Naive B cell (primary cell): ENCODE results near the gene NPHP4. TPM values are rescaled to one million over a fixed set of nuclear protein-coding genes. Genes with fewer than 3 reads are reported as not detected.
"Not testable (repeated sequence)": the region's sequence is repeated elsewhere in the genome, so short reads cannot be mapped to it uniquely, and the experiment has no call there.

Experiments
- ATAC-seq, 2 donors: fragments of 150-1000 bp; cut with Tn5 transposase; 2 replicates each; pipeline ENCODE4 v1.10.0; 2021; ENCODE audit warnings: low read depth in 2 of 2, mild to moderate bottlenecking in 2 of 2, moderate library complexity in 2 of 2
- DNase-seq: peaks from one replicate; pipeline ENCODE4 v3.0.0; 2022
- H3K27ac Mint-ChIP-seq, 6 donors: one replicate each; pipeline ENCODE4 v1.8.0; 2020 to 2022; ENCODE audit warnings: mild to moderate bottlenecking in 6 of 6, mixed read lengths in 6 of 6, moderate library complexity in 5 of 6, inconsistent platforms in 2 of 6
- H3K27me3 Mint-ChIP-seq, 3 donors: one replicate each; pipeline ENCODE4 v1.8.0; 2021 to 2022; ENCODE audit warnings: mixed read lengths in 3 of 3, mild to moderate bottlenecking in 1 of 3
- H3K36me3 Mint-ChIP-seq, 2 donors: one replicate each; pipeline ENCODE4 v1.8.0; 2020 to 2022; ENCODE audit warnings: mixed read lengths in 2 of 2, inconsistent platforms in 1 of 2, mild to moderate bottlenecking in 1 of 2
- H3K4me1 Mint-ChIP-seq, 3 donors: one replicate each; pipeline ENCODE4 v1.8.0; 2020 to 2022; ENCODE audit warnings: mixed read lengths in 3 of 3, inconsistent platforms in 1 of 3, mild to moderate bottlenecking in 1 of 3, moderate library complexity in 1 of 3
- H3K4me3 Mint-ChIP-seq, 8 donors: one replicate each; pipeline ENCODE4 v1.8.0; 2020 to 2022; ENCODE audit warnings: mild to moderate bottlenecking in 8 of 8, mixed read lengths in 8 of 8, moderate library complexity in 8 of 8, inconsistent platforms in 2 of 8
- H3K9me3 Mint-ChIP-seq, 7 donors: one replicate each; pipeline ENCODE4 v1.8.0; 2020 to 2022; ENCODE audit warnings: mixed read lengths in 7 of 7, mild to moderate bottlenecking in 5 of 7, inconsistent platforms in 2 of 7, moderate library complexity in 1 of 7
- polyA plus RNA-seq, 6 donors: library from polyadenylated mRNA; unstranded; fragments of 300-500 nt; fragmentation: Illumina TruSeq; gene quantifications; one replicate each; pipeline ENCODE4 v1.2.3, GENCODE V29; 2021; ENCODE audit warnings: low read depth in 6 of 6

Gene NPHP4
- polyA plus RNA-seq, 6 donors from 2014 or later: 0.51 to 1.1 (median 0.68) TPM; not detected in 1

DNA sequence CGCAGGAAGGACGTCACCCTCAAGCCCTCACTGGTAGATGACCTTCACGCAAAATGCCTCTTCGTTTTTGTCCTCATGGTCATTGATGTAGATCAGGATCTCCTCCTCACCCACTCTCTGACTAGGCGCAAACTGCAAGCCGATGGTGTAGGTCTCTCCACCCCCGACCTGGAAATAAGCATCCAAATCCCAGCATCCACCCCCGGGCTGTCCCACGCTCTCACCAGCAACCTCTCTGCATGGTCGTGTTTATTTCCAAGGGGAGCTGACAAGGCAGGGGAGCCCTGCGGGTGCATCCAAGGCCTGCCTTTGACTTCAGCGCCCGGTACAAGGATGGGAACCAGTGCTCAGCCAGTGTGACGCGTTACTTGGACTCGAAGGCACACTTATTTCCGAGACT is 129.0 kb downstream of the NPHP4 start:
- ATAC-seq: no peak
- no peaks in the 10 kb centered on the region for H3K9me3 Mint-ChIP-seq
- H3K4me1 Mint-ChIP-seq: no peaks in the 10 kb centered on the region
- no peak overlapping the region for H3K27ac Mint-ChIP-seq
- peaks cover 0 to 7% of the 10 kb centered on the region in 2 donors for H3K36me3 Mint-ChIP-seq
- no peak for DNase-seq
- no peaks in the 10 kb centered on the region for H3K27me3 Mint-ChIP-seq
- H3K4me3 Mint-ChIP-seq: no peak overlapping the region

DNA sequence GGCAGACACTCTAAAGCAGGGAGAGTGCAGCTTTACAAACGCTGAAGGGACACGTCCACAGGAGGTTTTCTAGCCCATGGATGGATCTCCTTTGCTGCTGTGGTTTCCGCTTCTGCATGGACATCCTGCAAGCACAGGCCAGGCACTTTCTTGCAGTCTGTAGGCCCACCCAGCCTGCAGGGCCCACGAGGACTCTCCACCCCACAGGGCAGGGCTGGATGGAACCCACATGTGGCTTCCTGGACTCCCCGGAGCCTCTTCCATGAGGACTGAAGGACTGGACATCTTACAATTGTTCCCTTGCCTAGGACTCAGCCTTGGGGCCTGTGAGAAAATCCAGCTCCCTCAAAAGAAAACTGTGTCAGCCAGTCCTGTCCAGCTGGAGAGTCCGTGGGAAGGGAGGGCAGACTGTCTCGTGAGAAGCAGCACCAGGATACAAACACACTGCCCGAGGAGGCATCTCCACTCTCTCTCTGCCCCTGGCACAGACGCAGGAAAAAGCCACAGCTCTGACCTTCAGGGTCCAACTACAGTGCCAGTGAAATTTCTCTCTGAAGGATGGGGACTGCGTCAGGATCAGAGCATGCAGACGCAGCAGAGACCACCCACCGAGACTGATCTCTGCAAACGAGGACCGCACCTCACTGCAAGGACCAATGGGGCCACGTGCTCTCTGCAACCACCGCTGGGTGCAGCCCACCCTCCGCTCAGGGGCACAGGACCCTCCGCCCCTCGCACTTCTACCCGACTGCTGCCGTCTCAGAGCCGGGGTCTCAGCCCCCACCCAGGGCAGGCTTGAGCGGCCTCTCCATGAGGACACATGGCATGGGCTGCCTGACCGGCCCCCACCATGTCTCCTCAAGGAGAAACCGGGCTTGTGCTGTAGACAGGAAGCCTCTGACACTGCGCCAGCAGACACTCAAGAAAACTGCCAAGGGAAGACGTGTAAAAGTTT is 130.1 kb downstream of the NPHP4 start:
- Mint-ChIP-seq H3K27me3 (no peaks in the 10 kb centered on the region), H3K9me3 (no peaks in the 10 kb centered on the region), H3K4me3 (peak overlapping the region in 1 of 8 donors; percentile 15), H3K27ac (peak overlapping the region in 2 of 6 donors; percentile 62 to 84), H3K4me1 (no peaks in the 10 kb centered on the region), H3K36me3 (peaks cover 0 to 7% of the 10 kb centered on the region in 2 donors)
- DNase-seq (no peak), ATAC-seq (no peak)

DNA sequence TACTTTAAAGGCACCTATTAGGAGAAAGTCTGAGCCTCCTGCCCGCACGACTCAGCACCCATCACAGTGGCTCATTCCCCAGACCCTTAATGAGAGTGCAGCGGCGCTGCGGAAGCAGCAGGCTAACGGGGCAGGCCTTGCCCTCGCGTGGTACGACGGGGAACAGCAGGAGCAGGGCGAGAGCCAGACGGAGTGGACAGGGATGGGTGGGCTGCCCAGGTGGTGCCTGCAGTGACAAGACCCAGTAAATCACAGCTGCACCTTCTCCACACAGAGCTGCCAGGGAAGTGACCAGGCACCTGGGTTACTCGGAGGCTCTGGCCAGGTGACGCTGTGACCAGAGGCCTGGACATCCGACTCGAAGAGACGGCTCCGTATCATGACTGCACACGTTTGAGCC is 131.9 kb downstream of the NPHP4 start:
- Mint-ChIP-seq H3K27me3 (no peaks in the 10 kb centered on the region), H3K36me3 (peaks cover 0 to 7% of the 10 kb centered on the region in 2 donors), H3K9me3 (no peaks in the 10 kb centered on the region), H3K27ac (no peak overlapping the region), H3K4me1 (no peaks in the 10 kb centered on the region), H3K4me3 (no peak overlapping the region)
- no peak for ATAC-seq
- no peak for DNase-seq

DNA sequence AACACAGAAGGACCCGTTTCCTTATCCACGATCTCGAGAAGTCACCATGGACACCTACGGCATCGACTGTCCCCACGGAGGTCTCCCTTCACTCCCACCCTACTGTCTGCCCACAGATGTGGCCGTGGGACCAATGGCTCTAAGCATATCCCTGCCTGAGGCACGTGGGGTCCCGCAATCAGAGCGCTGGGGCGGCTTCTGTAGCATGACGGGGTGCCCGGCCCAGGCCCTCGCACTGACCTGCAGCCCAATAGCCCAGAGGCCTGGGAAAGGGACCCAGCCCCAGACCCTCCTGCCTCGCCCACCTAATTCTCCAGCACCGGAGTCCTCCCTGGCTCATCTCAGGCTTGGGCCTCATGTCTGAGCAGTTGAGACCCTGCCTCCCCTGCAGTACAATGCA is 132.5 kb downstream of the NPHP4 start:
- ATAC-seq (no peak), DNase-seq (no peak)
- H3K27me3 Mint-ChIP-seq: no peaks in the 10 kb centered on the region
- H3K4me1 Mint-ChIP-seq: no peaks in the 10 kb centered on the region
- no peaks in the 10 kb centered on the region for H3K9me3 Mint-ChIP-seq
- H3K4me3 Mint-ChIP-seq: no peak overlapping the region
- H3K27ac Mint-ChIP-seq: no peak overlapping the region
- peaks cover 0 to 7% of the 10 kb centered on the region in 2 donors for H3K36me3 Mint-ChIP-seq

DNA sequence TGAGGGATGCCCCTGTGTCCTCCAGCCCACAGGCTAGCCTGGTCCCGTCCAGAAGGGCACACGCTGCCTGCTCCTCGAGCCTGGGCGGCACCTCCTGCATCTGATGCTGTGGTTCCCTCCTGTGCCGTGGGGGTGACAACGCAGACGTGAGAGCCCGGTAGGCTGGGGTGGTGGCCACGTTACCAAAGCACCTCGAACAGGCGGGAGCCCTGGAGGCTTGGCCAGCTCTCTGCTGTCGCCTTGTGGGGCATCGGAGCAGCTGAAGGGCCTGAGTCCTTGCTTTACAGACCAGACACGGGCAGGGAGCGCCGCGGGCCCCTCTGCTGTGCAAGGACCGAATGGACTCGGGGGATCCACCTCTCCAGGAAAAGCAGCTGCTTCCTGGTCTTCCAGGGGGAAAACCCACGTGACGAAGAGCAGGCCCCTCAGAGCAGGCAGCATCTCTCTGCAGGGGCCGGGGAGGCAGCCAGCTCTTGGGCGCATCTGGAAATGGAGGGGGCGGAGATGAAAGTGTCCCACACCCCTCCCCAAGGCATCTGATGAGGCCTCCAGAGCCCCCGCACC is 133.3 kb downstream of the NPHP4 start:
- DNase-seq: no peak
- ATAC-seq: no peak
- Mint-ChIP-seq H3K36me3 (peaks cover 0 to 7% of the 10 kb centered on the region in 2 donors), H3K27me3 (no peaks in the 10 kb centered on the region), H3K27ac (no peak overlapping the region), H3K4me3 (no peak overlapping the region), H3K9me3 (no peaks in the 10 kb centered on the region), H3K4me1 (no peaks in the 10 kb centered on the region)

DNA sequence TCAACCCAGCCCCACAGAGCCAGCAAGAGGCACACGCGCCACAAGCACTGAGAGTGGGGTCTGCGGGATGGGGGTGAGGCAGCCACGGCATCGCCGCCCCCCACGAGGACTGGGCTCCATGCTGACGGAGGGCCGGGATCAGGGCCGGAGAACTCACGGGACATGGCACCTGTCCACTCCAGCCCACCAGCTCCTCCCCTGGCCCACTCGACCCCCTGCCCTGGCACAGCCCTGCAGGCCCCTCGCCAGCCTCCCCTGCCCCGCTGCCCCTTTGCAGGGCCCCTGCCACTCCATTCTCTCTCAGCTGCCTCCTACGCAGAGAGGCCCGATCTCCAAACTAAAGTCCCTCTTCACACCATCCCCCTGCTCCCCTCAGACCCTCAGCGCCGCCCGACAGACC is 134.0 kb downstream of the NPHP4 start:
- Mint-ChIP-seq H3K27ac (no peak overlapping the region), H3K9me3 (no peaks in the 10 kb centered on the region), H3K4me3 (no peak overlapping the region), H3K27me3 (no peaks in the 10 kb centered on the region), H3K4me1 (no peaks in the 10 kb centered on the region), H3K36me3 (peaks cover 0 to 7% of the 10 kb centered on the region in 2 donors)
- DNase-seq: no peak
- no peak for ATAC-seq

DNA sequence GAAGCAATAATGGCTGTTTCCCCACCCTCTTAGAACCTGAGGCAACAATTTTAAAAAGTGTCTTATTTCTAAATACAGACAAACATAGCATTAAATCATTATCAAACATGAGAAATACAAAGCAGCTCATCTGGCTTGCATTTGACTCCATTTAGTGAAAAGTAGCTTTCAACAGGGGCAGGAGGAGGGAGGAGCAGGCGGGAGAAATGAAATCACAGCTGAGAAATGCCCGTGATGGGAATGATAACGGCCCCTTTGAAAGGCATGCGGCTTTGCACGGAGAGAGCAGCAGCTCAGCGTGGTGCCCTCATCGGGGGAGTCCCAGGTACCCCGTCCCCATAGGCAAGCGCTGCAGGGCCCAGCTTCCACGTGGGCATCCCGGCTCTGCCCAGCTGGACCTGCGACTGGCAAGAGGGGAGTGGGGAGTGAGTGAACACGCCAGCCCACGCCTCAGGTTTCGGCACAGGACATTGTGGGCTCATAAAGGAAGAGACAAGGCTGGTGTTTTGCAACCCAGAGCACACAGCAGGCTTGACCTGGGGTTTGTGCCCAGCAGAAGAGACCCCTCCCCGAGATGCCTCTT is 134.6 kb downstream of the NPHP4 start:
- H3K27ac Mint-ChIP-seq: peak overlapping the region in 2 of 6 donors; percentile 41 to 72
- peaks cover 0 to 4% of the 10 kb centered on the region in 2 donors for H3K36me3 Mint-ChIP-seq
- H3K4me1 Mint-ChIP-seq: no peaks in the 10 kb centered on the region
- DNase-seq (no peak), ATAC-seq (no peak)
- no peaks in the 10 kb centered on the region for H3K9me3 Mint-ChIP-seq
- peaks cover 0 to 4% (median 0%) of the 10 kb centered on the region in 3 donors for H3K27me3 Mint-ChIP-seq
- no peak overlapping the region for H3K4me3 Mint-ChIP-seq

DNA sequence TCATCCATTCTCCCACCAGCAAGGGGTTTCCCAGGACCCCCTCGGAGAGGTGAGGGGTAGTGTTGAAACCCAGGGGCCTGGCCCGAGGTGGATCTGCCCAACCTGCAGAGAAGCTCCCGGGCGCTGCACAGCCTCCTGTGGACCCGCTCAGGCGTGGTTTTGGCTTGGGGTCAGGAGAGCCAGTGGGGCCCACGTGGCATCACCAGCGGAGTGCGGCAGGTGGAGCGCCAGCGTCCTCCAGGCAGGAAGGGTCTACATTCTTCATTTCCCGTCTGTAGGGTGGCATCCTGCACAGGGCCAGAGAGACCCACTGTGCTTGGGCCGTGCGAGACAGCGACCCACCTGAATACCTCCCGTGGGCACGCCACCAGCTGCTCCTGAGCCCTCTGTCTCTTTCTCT is 135.2 kb downstream of the NPHP4 start:
- ATAC-seq (no peak), DNase-seq (no peak)
- Mint-ChIP-seq H3K4me3 (no peak overlapping the region), H3K36me3 (no peaks in the 10 kb centered on the region), H3K9me3 (peaks cover 0 to 2% (median 0%) of the 10 kb centered on the region in 7 donors), H3K4me1 (no peaks in the 10 kb centered on the region), H3K27ac (no peak overlapping the region), H3K27me3 (peaks cover 0 to 5% (median 2%) of the 10 kb centered on the region in 3 donors)

DNA sequence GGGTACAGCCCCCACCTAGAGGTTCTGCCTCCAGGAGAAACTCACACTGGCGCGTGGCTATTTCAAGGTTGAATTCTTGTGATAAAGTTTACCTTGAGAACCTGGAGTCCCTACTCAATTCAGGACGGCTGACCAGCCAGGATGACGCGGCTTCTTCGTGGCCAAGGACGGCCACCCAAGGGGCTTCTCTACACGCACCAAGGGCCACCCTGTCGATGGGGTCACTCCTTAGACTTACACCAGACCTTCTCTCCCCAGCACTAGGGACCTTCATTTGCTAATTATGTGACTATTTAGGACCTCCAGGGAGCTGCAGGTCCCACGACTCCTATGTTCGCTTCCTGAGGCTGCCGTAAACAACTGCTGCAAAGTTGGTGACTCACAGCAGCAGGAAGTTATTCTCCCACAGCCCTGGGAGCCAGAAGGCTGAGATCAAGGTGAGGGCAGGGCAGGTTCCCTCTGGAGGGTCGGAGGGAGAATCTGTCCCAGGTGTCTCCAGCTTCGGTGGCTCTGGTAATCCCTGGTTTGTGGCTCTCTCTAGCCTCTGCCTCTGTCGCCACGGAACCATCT is 135.9 kb downstream of the NPHP4 start:
- Mint-ChIP-seq H3K4me1 (no peaks in the 10 kb centered on the region), H3K27ac (peak overlapping the region in 1 of 6 donors; percentile 33), H3K4me3 (no peak overlapping the region), H3K36me3 (no peaks in the 10 kb centered on the region), H3K27me3 (peaks cover 0 to 5% (median 4%) of the 10 kb centered on the region in 3 donors), H3K9me3 (peaks cover 0 to 2% (median 0%) of the 10 kb centered on the region in 7 donors)
- DNase-seq (no peak), ATAC-seq (no peak)

DNA sequence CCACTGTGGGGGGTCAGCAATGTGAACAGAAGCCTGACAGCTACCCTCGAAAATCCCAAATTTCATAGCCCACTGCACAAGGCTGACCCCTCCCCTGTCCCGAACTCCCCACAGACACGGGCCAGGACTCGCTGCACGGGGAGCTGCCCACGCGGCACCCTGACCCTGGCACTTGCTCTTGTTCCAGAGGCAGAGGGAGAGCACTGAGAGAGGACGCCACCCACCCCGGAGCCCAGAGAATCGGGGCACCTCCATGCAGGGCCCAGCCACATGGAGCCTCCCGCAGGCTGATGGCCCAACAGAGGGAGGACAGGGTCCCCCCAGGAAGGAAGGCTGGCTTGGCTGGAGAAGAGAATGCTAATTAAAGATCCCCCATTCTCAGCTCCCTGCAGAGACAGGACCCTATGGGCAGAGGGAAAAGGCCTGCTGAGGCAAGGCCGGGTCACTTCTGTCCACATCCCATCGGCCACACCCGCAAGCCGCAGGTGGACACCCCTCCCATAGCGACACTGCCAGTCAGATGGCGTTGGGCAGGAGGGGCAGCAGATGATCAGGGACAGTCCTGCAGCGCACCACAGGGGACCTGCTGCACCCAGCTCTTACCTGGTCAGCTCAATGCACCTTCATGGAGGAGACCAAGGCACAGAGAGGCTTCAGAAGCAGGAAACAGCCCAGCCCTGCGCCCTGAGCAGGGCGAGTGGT is 136.9 kb downstream of the NPHP4 start:
- no peak overlapping the region for H3K27ac Mint-ChIP-seq
- DNase-seq: no peak
- H3K27me3 Mint-ChIP-seq: peaks cover 0 to 5% (median 4%) of the 10 kb centered on the region in 3 donors
- H3K9me3 Mint-ChIP-seq: peaks cover 0 to 2% (median 0%) of the 10 kb centered on the region in 7 donors
- H3K4me3 Mint-ChIP-seq: no peak overlapping the region
- H3K4me1 Mint-ChIP-seq: no peaks in the 10 kb centered on the region
- no peak for ATAC-seq
- no peaks in the 10 kb centered on the region for H3K36me3 Mint-ChIP-seq

DNA sequence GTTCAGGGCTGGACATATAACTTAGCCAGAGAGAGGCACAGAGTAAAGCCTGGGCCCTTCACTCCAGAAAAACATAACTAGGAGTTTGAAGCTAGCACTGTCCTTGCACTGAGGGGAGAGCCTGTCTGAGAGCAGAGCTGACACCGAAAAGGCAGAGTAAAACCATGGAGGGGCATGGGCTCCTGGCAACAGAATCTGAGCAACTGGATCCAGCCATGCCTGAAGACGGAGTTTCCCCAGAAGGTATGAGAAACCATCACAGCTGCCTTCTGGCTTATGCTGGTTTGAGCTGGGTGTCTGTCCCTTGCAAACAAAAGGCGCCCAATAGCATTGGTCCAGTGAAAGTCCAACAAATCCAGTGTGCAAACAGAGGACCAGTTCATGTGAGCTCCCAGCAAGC is 137.5 kb downstream of the NPHP4 start:
- peaks cover 0 to 2% (median 0%) of the 10 kb centered on the region in 7 donors for H3K9me3 Mint-ChIP-seq
- no peak overlapping the region for H3K4me3 Mint-ChIP-seq
- ATAC-seq (no peak), DNase-seq (no peak)
- no peak overlapping the region for H3K27ac Mint-ChIP-seq
- H3K4me1 Mint-ChIP-seq: no peaks in the 10 kb centered on the region
- H3K36me3 Mint-ChIP-seq: no peaks in the 10 kb centered on the region
- H3K27me3 Mint-ChIP-seq: peaks cover 0 to 5% (median 4%) of the 10 kb centered on the region in 3 donors

DNA sequence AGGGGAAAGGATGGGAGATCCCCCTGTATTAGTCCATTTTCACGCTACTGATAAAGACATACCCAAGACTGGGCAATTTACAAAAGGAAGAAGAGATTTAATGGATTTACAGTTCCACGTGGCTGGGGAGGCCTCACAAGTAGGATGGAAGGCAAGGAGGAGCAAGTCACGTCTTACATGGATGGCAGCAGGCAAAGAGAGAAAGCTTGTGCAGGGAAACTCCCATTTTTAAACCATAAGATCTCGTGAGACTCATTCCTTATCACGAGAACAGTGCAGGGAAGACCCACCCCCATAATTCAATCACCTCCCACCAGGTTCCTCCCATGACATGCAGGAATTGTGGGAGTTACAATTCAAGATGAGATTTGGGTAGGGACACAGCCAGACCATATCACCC is 138.4 kb downstream of the NPHP4 start:
- not testable (repeated sequence) for ATAC-seq, H3K4me1 Mint-ChIP-seq, H3K27ac Mint-ChIP-seq, DNase-seq, H3K36me3 Mint-ChIP-seq, H3K4me3 Mint-ChIP-seq, H3K9me3 Mint-ChIP-seq, H3K27me3 Mint-ChIP-seq

DNA sequence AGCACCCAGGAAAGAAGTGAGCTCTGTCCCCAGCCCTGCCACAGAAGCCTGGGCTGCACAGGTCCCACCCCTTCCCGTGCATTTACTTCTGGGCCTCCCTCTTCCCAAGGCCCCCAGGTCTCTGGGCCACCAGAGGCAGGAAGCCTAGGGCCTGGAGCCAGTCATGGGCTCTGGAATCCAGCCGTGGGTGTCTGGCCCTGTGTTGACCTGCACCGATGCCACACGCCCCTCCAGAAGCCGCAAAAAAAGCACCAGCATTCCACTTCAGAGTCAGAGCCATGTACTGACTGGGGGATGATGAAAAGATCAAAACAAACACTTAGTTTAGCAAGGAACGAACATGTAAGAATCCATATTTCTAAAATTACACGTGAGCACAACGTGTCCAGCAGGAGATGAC is 141.7 kb downstream of the NPHP4 start:
- Mint-ChIP-seq H3K36me3 (no peaks in the 10 kb centered on the region), H3K27me3 (peaks cover 4 to 15% (median 7%) of the 10 kb centered on the region in 3 donors), H3K4me1 (no peaks in the 10 kb centered on the region), H3K27ac (no peak overlapping the region), H3K9me3 (peaks cover 0 to 3% (median 0%) of the 10 kb centered on the region in 7 donors), H3K4me3 (no peak overlapping the region)
- ATAC-seq (no peak), DNase-seq (no peak)
